GM18867 (cell line): ENCODE measurements around the gene DCAF12.
"Not testable (repeated sequence)": the region's sequence is repeated elsewhere in the genome, so short reads cannot be mapped to it uniquely, and the experiment has no call there.

Source experiments
- ATAC-seq: cut with Tn5 transposase; IDR thresholded peaks from one replicate; pipeline ENCODE4 v1.9.1; 2021; ENCODE audit warnings: mild to moderate bottlenecking, moderate library complexity; ENCODE audit not compliant: unreplicated experiment

Gene DCAF12

GRCh38 chr9:34072410-34072809 is 54.1 kb downstream of the DCAF12 start:
- no peak for ATAC-seq

- no peak for ATAC-seq
Measured at GRCh38 chr9:34070606-34071324, 55.7 kb downstream of the DCAF12 start.

- ATAC-seq = no peak
Measured at GRCh38 chr9:34069831-34070230, 56.7 kb downstream of the DCAF12 start.

- ATAC-seq = no peak
Measured at GRCh38 chr9:34065541-34065940, 61.0 kb downstream of the DCAF12 start.

GRCh38 chr9:34059954-34060353 is 66.5 kb downstream of the DCAF12 start:
- ATAC-seq = no peak

GRCh38 chr9:34059281-34059680 is 67.2 kb downstream of the DCAF12 start:
- ATAC-seq = no peak

GRCh38 chr9:34049630-34050384 is 76.7 kb downstream of the DCAF12 start:
- no peak for ATAC-seq

- ATAC-seq = peak; percentile 80
Measured at GRCh38 chr9:34048727-34049629, 77.5 kb downstream of the DCAF12 start, which contains the start of gene UBAP2. Gene UBAP2 (minus strand): TSS chr9:34048887. CDS start chr9:34017148, 31,739 bp downstream.

- ATAC-seq = peak; percentile 21
Measured at GRCh38 chr9:34047864-34048726, 78.4 kb downstream of the DCAF12 start.

GRCh38 chr9:34046784-34047379 is 79.6 kb downstream of the DCAF12 start:
- no peak for ATAC-seq

GRCh38 chr9:34045903-34046302 is 80.6 kb downstream of the DCAF12 start:
- ATAC-seq = no peak

GRCh38 chr9:34042074-34042473 is 84.4 kb downstream of the DCAF12 start:
- ATAC-seq = not testable (repeated sequence)

- ATAC-seq = not testable (repeated sequence)
Measured at GRCh38 chr9:34038851-34039250, 87.6 kb downstream of the DCAF12 start.

GRCh38 chr9:34037626-34038025 is 88.9 kb downstream of the DCAF12 start:
- no peak for ATAC-seq

GRCh38 chr9:34036625-34037024 is 89.9 kb downstream of the DCAF12 start:
- ATAC-seq = no peak
